GM18909 (cell line): Measurements from ENCODE around the gene PLOD2.
A peak's percentile ranks its signal among the peaks of the same experiment; 100 is the strongest.

Source experiments
- ATAC-seq: cut with Tn5 transposase; IDR thresholded peaks from one replicate; pipeline ENCODE4 v1.9.1; 2021; ENCODE audit warnings: mild to moderate bottlenecking; ENCODE audit not compliant: unreplicated experiment, poor library complexity

PLOD2 gene

GRCh38 chr3:146104068-146104467 lies 56.9 kb downstream of the PLOD2 start:
- ATAC-seq, result no peak

DNA sequence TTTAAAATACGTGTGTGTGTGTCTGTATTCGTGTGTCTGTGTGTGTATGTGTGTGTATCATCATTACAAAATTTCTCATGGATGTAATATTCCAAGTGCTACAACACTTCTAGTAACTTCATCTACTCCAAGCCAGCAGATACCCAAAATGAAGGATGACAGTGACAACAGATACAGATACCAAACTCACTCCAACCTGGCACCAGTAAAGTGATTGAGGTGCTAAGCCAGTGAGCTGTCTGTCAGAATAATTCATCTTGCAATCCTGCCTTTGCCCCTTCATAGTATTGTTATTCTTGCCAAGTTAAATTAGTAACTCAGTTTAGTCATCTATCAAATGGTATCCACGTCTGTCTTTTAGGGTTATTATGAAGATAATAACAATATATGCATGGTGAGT lies 58.1 kb downstream of the PLOD2 start:
- ATAC-seq, result no peak

GRCh38 chr3:146101538-146101937 lies 59.4 kb downstream of the PLOD2 start:
- no peak for ATAC-seq

- ATAC-seq, result no peak
Observed at GRCh38 chr3:146100825-146101444, 60.0 kb downstream of the PLOD2 start.

DNA sequence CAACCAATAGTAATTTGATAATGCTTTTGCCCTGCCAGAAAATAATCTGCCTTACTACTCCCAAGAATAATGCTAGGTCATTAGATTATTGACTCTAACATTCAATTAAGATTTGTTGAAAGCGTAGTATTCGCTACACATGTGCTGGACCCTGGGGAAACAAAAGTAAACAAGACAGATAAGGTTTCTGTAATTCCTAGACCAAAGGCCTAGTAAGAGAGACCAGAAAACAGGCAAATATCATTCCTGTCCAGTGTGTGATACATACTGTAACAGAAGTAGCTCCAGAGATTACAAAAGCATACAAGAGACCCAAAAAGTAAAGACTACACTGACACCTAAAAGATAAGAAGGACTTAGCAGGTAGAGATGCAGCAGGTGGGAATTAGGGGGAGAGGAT lies 60.8 kb downstream of the PLOD2 start:
- no peak for ATAC-seq

GRCh38 chr3:146099316-146099715 lies 61.7 kb downstream of the PLOD2 start:
- no peak for ATAC-seq

GRCh38 chr3:146093896-146094295 lies 67.1 kb downstream of the PLOD2 start:
- no peak for ATAC-seq

DNA sequence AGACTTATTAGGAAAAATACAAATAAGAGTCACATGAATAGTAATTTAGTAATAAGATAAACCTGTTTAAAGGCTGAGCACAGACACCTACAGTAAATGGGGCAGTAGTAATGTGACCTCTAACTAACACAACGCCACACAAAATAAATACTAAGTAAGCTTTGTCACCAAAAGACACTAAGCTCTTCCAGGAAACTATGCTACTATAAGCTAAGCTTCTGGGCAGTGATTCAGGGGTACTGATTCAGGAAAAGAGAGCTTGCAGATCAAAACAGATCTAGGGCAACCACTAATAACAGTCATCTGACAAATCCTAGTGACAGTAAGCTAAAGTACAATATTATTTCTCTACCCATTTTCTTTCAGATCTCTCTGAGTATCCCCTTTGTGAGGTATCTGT lies 68.8 kb downstream of the PLOD2 start:
- ATAC-seq, result no peak

GRCh38 chr3:146091397-146091796 lies 69.6 kb downstream of the PLOD2 start:
- peak; percentile 86 for ATAC-seq

GRCh38 chr3:146090521-146090920 lies 70.5 kb downstream of the PLOD2 start:
- ATAC-seq, result no peak

GRCh38 chr3:146088840-146089239 lies 72.1 kb downstream of the PLOD2 start:
- no peak for ATAC-seq

DNA sequence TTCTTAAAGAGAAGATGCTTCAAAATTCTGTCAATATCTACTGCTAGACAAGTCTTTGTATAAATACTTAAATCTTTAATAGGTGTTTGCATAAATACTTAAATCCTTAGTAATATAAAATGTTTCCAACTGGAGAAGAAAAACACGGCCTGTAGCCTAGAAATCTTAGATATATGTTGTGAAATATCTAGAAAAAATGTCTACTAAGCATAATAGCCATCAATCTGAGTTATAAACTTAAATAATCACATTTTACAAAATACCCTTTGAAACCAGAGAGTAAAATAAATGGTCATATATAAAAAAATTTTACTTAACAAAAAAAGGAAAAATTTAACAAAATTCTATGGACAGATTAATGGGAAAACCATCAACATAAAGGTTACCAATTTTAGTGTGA lies 73.9 kb downstream of the PLOD2 start:
- ATAC-seq, result no peak

DNA sequence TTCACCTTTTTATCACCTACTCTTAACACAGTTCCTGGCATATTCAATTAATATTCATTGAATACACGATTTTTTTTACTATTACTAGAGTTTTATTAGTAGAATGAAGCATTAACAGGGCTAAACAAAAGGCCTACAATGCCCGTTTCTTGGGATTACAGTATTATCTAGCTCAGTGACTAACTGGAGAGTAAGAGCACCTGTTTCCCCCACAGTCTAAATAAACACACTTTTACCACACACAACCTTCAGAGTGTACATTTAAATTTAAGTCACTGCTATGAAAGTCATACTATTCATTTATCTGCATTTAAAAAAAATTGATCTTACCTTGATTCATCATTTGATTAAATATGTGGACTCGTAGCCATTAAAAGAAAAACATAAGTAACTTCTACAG lies 74.8 kb downstream of the PLOD2 start:
- ATAC-seq, result no peak

GRCh38 chr3:146085678-146086077 lies 75.3 kb downstream of the PLOD2 start:
- ATAC-seq, result no peak

DNA sequence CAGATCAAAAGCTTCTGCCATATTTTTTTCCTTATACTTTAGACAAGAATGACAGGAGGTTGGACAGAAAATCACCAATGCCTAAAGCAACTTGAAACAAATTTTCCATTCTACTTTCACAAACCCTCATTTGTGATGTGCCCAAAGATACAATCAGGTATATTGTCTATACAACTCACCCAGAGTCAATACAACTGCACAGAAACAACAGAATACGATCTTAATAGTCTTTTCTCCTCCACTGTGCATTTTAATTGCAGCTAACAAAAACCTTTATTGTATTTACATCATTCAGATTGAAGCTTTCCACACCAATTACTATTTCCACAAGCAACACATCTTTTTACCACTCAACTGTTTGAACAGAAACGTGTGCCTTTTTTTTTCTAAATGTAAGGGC lies 80.4 kb downstream of the PLOD2 start:
- ATAC-seq, result no peak

- no peak for ATAC-seq
Observed at GRCh38 chr3:146078031-146078430, 83.0 kb downstream of the PLOD2 start.

GRCh38 chr3:146077181-146077580 lies 83.8 kb downstream of the PLOD2 start:
- ATAC-seq, result no peak

- ATAC-seq, result no peak
Observed at GRCh38 chr3:146072824-146073223, 88.2 kb downstream of the PLOD2 start.

DNA sequence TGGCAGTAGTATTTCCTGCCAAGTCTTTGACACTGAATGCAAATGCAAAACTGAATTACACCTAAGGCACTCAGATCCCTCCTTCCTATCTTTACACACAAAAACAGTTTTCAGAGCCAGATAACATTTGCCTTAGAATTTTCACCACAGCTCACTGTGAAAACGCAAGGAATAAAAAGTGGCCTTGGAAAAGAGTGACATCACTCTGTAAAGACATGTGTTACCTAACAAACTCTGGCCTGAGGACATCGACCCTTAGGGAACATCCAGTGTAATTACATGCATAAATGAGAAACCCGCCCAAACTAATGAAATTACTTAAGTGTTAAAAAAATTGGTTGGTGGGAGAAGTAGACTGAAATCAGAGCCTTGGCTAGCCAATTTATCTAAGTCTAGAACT lies 88.9 kb downstream of the PLOD2 start:
- no peak for ATAC-seq

DNA sequence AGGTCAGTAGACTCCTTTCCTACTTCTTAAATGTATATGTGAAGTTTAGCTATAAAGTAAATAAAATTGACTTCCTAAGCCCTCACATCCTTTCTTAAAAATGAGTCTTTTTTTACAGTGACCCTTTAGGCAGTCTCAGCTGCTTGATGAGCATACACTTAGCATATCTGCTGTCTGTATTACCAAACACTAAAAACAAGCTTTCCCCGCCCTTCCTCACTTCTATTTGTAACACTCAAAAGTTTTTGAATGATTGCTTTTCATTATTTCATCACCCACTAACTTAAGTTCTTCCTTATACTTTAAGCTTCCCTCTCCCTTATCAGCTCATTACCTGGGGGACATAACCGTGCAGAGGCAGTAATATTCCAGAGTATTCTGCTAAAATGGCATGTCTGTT lies 89.4 kb downstream of the PLOD2 start:
- no peak for ATAC-seq

GRCh38 chr3:146067048-146067447 lies 93.9 kb downstream of the PLOD2 start:
- ATAC-seq, result no peak

DNA sequence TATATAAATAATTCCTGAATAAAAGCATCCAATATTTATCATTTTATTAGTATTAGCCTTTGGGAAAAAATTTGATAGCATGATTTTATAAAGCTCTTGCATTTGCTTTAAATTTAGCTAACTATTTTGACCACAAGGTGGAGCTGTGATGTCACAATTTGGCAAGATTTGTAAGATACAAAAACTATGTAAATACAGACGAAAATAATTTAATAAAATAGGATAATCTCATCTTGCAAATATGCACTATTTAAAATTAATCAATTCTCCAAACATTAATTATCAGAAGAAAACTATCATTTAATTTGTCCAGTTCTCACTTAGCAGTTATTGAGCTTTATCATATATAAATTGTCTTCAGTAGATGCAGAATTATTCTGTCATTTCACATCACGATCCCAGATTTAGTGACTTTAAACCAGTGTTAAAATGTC lies 95.4 kb downstream of the PLOD2 start:
- no peak for ATAC-seq

DNA sequence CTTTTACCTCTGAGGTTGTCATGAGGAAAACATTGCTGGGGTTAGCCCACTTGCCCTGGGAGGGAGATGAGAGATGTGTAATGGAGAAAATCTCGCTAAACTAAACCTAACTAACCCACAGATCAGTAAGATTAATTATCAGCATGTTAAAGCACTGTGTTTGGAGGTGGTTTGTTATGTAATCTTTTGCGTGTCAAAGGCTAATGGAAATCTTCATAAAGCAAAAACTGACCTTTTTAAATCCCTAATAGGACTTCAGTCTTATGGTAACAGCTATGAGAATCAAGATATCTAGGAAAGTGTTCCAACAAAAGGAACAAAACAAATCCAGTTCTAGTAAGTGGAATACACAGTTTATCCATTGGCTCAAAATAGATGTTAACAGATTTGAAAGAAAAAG lies 102.7 kb downstream of the PLOD2 start:
- no peak for ATAC-seq
